Liver (tissue), 3 donors: ENCODE results near the gene RAB28.

Experiments
- FOXA1 ChIP-seq: IDR thresholded peaks from 2 replicates; pipeline ENCODE4 v1.6.1; 2016; ENCODE audit warnings: antibody characterized with exemption
- GABPA ChIP-seq, 2 donors: IDR thresholded peaks in 1 of 2; conservative IDR thresholded peaks in 1 of 2; 2 replicates each; pipeline ENCODE4 v1.6.1; 2016; ENCODE audit warnings: antibody characterized with exemption in 2 of 2, mild to moderate bottlenecking in 1 of 2, moderate library complexity in 1 of 2
- HNF4G ChIP-seq: IDR thresholded peaks from 2 replicates; pipeline ENCODE4 v1.6.1; 2016; ENCODE audit warnings: antibody characterized with exemption
- JUND ChIP-seq, 2 donors: IDR thresholded peaks; 2 replicates each; pipeline ENCODE4 v1.6.1; 2016; ENCODE audit warnings: antibody characterized with exemption in 2 of 2
- SP1 ChIP-seq: IDR thresholded peaks from 2 replicates; pipeline ENCODE4 v1.6.1; 2018; ENCODE audit warnings: antibody characterized with exemption, mild to moderate bottlenecking
- TAF1 ChIP-seq: conservative IDR thresholded peaks from 2 replicates; pipeline ENCODE4 v1.6.1; 2016; ENCODE audit warnings: antibody characterized with exemption, mild to moderate bottlenecking
- YY1 ChIP-seq: IDR thresholded peaks from 2 replicates; pipeline ENCODE4 v1.6.1; 2016; ENCODE audit warnings: antibody characterized with exemption, mild to moderate bottlenecking
- TF ChIP-seq, protein P1 (sequence below): fragments of 150-350 bp; IDR thresholded peaks from 2 replicates; pipeline ENCODE4 v1.5.1; 2017; ENCODE audit warnings: improper control_type of control experiment, low read depth, low read length; ENCODE audit not compliant: missing input control
- TF ChIP-seq, protein P2 (sequence below): IDR thresholded peaks from 2 replicates; pipeline ENCODE4 v1.6.1; 2016; ENCODE audit warnings: antibody characterized with exemption, mild to moderate bottlenecking
- TF ChIP-seq, protein P3 (sequence below): IDR thresholded peaks from 2 replicates; pipeline ENCODE4 v1.6.1; 2016; ENCODE audit warnings: antibody characterized with exemption
- donor health status: healthy.
- donor health status: healthy.

DNA sequence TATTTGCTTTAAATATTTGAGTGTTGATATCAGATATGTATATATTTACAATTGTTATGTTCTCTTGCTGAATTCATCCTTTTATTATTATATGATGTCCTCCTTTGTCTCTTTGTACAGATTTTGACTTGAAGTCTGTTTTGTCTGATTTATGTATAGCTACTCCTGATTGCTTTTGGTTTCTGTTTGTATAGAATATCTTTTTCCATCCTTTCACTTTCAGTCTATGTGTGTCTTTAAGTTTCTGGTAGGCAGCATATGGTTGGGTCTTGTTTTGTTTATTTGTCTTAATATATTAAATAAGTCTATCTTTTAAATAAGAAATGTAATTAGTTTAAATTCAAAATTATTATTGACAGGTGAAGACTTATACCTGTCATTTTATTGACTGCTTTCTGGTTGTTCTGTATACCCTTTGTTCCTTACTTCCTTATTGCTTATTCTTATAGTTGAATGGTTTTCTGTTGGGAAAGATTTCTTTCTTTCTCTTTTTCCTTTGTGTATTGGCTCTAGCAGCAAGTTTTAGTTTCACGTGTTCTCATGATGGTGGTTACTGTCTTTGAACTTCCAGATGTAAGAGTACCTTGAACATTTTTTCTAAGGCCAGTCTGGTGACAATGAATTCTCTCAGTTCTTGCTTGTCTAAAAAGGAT lies 31.1 kb downstream of the RAB28 start:
- TF ChIP-seq, protein P1, sequence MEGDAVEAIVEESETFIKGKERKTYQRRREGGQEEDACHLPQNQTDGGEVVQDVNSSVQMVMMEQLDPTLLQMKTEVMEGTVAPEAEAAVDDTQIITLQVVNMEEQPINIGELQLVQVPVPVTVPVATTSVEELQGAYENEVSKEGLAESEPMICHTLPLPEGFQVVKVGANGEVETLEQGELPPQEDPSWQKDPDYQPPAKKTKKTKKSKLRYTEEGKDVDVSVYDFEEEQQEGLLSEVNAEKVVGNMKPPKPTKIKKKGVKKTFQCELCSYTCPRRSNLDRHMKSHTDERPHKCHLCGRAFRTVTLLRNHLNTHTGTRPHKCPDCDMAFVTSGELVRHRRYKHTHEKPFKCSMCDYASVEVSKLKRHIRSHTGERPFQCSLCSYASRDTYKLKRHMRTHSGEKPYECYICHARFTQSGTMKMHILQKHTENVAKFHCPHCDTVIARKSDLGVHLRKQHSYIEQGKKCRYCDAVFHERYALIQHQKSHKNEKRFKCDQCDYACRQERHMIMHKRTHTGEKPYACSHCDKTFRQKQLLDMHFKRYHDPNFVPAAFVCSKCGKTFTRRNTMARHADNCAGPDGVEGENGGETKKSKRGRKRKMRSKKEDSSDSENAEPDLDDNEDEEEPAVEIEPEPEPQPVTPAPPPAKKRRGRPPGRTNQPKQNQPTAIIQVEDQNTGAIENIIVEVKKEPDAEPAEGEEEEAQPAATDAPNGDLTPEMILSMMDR, result no peak
- TF ChIP-seq, protein P2, sequence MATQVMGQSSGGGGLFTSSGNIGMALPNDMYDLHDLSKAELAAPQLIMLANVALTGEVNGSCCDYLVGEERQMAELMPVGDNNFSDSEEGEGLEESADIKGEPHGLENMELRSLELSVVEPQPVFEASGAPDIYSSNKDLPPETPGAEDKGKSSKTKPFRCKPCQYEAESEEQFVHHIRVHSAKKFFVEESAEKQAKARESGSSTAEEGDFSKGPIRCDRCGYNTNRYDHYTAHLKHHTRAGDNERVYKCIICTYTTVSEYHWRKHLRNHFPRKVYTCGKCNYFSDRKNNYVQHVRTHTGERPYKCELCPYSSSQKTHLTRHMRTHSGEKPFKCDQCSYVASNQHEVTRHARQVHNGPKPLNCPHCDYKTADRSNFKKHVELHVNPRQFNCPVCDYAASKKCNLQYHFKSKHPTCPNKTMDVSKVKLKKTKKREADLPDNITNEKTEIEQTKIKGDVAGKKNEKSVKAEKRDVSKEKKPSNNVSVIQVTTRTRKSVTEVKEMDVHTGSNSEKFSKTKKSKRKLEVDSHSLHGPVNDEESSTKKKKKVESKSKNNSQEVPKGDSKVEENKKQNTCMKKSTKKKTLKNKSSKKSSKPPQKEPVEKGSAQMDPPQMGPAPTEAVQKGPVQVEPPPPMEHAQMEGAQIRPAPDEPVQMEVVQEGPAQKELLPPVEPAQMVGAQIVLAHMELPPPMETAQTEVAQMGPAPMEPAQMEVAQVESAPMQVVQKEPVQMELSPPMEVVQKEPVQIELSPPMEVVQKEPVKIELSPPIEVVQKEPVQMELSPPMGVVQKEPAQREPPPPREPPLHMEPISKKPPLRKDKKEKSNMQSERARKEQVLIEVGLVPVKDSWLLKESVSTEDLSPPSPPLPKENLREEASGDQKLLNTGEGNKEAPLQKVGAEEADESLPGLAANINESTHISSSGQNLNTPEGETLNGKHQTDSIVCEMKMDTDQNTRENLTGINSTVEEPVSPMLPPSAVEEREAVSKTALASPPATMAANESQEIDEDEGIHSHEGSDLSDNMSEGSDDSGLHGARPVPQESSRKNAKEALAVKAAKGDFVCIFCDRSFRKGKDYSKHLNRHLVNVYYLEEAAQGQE, result no peak
- no peak for TF ChIP-seq SP1
- no peak for TF ChIP-seq YY1
- no peak for TF ChIP-seq HNF4G
- TF ChIP-seq, protein P3, sequence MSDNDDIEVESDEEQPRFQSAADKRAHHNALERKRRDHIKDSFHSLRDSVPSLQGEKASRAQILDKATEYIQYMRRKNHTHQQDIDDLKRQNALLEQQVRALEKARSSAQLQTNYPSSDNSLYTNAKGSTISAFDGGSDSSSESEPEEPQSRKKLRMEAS, result no peak
- TF ChIP-seq TAF1, result no peak
- TF ChIP-seq JUND (IDR thresholded peaks at IDR 0.05), result no peak
- no peak for TF ChIP-seq FOXA1
- no peak for TF ChIP-seq GABPA (IDR thresholded peaks at IDR 0.05 in 1 of 2, conservative IDR thresholded peaks at IDR 0.05 in 1 of 2)
